HCT116 (cell line): ENCODE measurements around the gene COG1. TPM values are rescaled to one million over a fixed set of nuclear protein-coding genes. Genes with fewer than 3 reads are reported as not detected.

Experiments
- ATAC-seq: fragments of 200-7000 bp; cut with Tn5 transposase; 2 replicates; pipeline ENCODE4 v1.9.1; 2020; ENCODE audit warnings: mild to moderate bottlenecking, moderate library complexity
- BruUV-seq: library from RNA; stranded (reverse); fragments of 400-500 nt; replicated peaks from 2 replicates; lab custom pipeline; 2021; lab: Mats Ljungman, UMichigan
- CTCF ChIA-PET: fragments of 300-600 bp; sonication (Branson Sonifier 250); formaldehyde crosslinking; loops from one replicate; lab custom pipeline; 2021; ENCODE audit warnings: antibody characterized with exemption; lab: Charles Lee
- POLR2A ChIA-PET: fragments of 300-600, 350-600 bp; sonication (Branson Sonifier 250); formaldehyde crosslinking; loops from one replicate; lab custom pipeline; 2021; ENCODE audit warnings: antibody characterized with exemption; lab: Charles Lee
- RAD21 ChIA-PET, 2 experiments: fragments of 300-600 bp; sonication (Branson Sonifier 250); formaldehyde crosslinking; loops; one replicate each; lab custom pipeline; 2023; ENCODE audit warnings: low total read pairs in 2 of 2; ENCODE audit not compliant: uncharacterized antibody in 2 of 2, unreplicated experiment in 2 of 2, low non-redundant PET in 1 of 2; lab: Charles Lee
- DNase-seq: peaks from one replicate; pipeline ENCODE4 v3.0.0-alpha.2; 2010; ENCODE audit warnings: low read depth, low spot score
- H2AFZ ChIP-seq: fragments of 200-600 bp; shearing (Covaris generic), sonication (generic); 2 replicates; pipeline ENCODE4 v1.6.1; 2017; ENCODE audit warnings: low read depth, mixed run types, mixed read lengths, antibody characterized with exemption, low read length; ENCODE audit not compliant: poor library complexity, severe bottlenecking
- H3K27ac ChIP-seq: 2 replicates; pipeline ENCODE4 v1.5.1; 2012; ENCODE audit warnings: low read depth, low read length
- H3K27me3 ChIP-seq: fragments of 200-600 bp; sonication (generic); 2 replicates; pipeline ENCODE4 v1.6.1; 2016; ENCODE audit warnings: mixed run types, low read length, mixed read lengths; ENCODE audit not compliant: insufficient read depth
- H3K36me3 ChIP-seq, 2 experiments: fragments of 200-500 bp in 1 of 2; fragments of 200-600 bp in 1 of 2; sonication (Bioruptor generic) in 1 of 2; sonication (generic) in 1 of 2; 2 replicates each; pipeline versions ENCODE4 v1.5.1 to v1.6.1; 2014 to 2016; ENCODE audit warnings: low read length in 2 of 2, inconsistent platforms in 1 of 2, mixed read lengths in 1 of 2, mixed run types in 1 of 2; ENCODE audit not compliant: insufficient read depth in 2 of 2, control insufficient read depth in 1 of 2
- H3K4me1 ChIP-seq, 2 experiments: fragments of 200-600 bp in 1 of 2; sonication (generic) in 1 of 2; 2 replicates each; pipeline versions ENCODE4 v1.5.1 to v1.6.1; 2012 to 2017; ENCODE audit warnings: low read length in 2 of 2, inconsistent platforms in 1 of 2, mild to moderate bottlenecking in 1 of 2, mixed read lengths in 1 of 2, mixed run types in 1 of 2, moderate library complexity in 1 of 2; ENCODE audit not compliant: insufficient read depth in 2 of 2, control insufficient read depth in 1 of 2
- H3K4me2 ChIP-seq: fragments of 200-600 bp; sonication (generic); 2 replicates; pipeline ENCODE4 v1.6.1; 2017; ENCODE audit warnings: mixed run types, low read length, mixed read lengths
- H3K4me3 ChIP-seq, 2 experiments: fragments of 200-600 bp in 1 of 2; sonication (generic) in 1 of 2; replicated peaks in 1 of 2; 2 replicates each; pipeline ENCODE4 v1.5.1; 2011 to 2016; ENCODE audit warnings: low read length in 2 of 2, control low read depth in 1 of 2, low read depth in 1 of 2, mild to moderate bottlenecking in 1 of 2, mixed read lengths in 1 of 2, mixed run types in 1 of 2
- H3K79me2 ChIP-seq: fragments of 200-600 bp; sonication (generic); 2 replicates; pipeline ENCODE4 v1.6.1; 2017; ENCODE audit warnings: mild to moderate bottlenecking, mixed run types, low read length, moderate library complexity, mixed read lengths; ENCODE audit not compliant: insufficient read depth
- H3K9ac ChIP-seq: fragments of 200-600 bp; sonication (generic); 2 replicates; pipeline ENCODE4 v1.6.1; 2016; ENCODE audit warnings: low read length, mixed read lengths
- H3K9me2 ChIP-seq: fragments of 200-600 bp; sonication (generic), shearing (Covaris generic); 2 replicates; pipeline ENCODE4 v1.6.1; 2017; ENCODE audit warnings: mixed run types, mild to moderate bottlenecking, moderate library complexity; ENCODE audit not compliant: insufficient read depth
- H3K9me3 ChIP-seq, 2 experiments: fragments of 200-500 bp in 1 of 2; fragments of 200-600 bp in 1 of 2; sonication (Bioruptor generic) in 1 of 2; sonication (generic) in 1 of 2; 2 replicates each; pipeline ENCODE4 v1.6.1; 2014 to 2017; ENCODE audit warnings: low read length in 2 of 2, mixed read lengths in 2 of 2, inconsistent platforms in 1 of 2, low read depth in 1 of 2, mild to moderate bottlenecking in 1 of 2, mixed run types in 1 of 2, moderate library complexity in 1 of 2; ENCODE audit not compliant: control insufficient read depth in 1 of 2, insufficient read depth in 1 of 2
- H4K20me1 ChIP-seq: fragments of 200-600 bp; sonication (generic), shearing (Covaris generic); 2 replicates; pipeline ENCODE4 v1.6.1; 2017; ENCODE audit warnings: mixed run types, mild to moderate bottlenecking, moderate library complexity; ENCODE audit not compliant: insufficient read depth
- ATF3 ChIP-seq: IDR thresholded peaks from 2 replicates; pipeline ENCODE4 v1.6.1; 2012
- CBX3 ChIP-seq: IDR thresholded peaks from 2 replicates; pipeline ENCODE4 v1.6.1; 2012; ENCODE audit warnings: low read depth
- CEBPB ChIP-seq: IDR thresholded peaks from 2 replicates; pipeline ENCODE4 v1.6.1; 2012; ENCODE audit warnings: low read depth
- EGR1 ChIP-seq: IDR thresholded peaks from 2 replicates; pipeline ENCODE4 v1.6.1; 2012; ENCODE audit warnings: low read depth
- ELF1 ChIP-seq: IDR thresholded peaks from 2 replicates; pipeline ENCODE4 v1.6.1; 2012; ENCODE audit warnings: low read depth, borderline replicate concordance
- EZH2 ChIP-seq: fragments of 200-600 bp; sonication (generic); IDR thresholded peaks from 2 replicates; pipeline ENCODE4 v1.6.1; 2017; ENCODE audit warnings: antibody characterized with exemption, mixed run types
- EZH2phosphoT487 ChIP-seq: fragments of 200-600 bp; IDR thresholded peaks from 2 replicates; pipeline ENCODE4 v1.6.1; 2018; ENCODE audit warnings: antibody characterized with exemption, borderline replicate concordance
- MAX ChIP-seq: IDR thresholded peaks from 2 replicates; pipeline ENCODE4 v1.6.1; 2012
- POLR2A ChIP-seq: IDR thresholded peaks from 2 replicates; pipeline ENCODE4 v1.7.0; 2011; ENCODE audit warnings: borderline replicate concordance; ENCODE audit not compliant: insufficient read depth, insufficient read length; ENCODE audit errors: extremely low read depth
- POLR2AphosphoS5 ChIP-seq: IDR thresholded peaks from 2 replicates; pipeline ENCODE4 v1.6.1; 2011; ENCODE audit warnings: mild to moderate bottlenecking, low read depth, low read length, moderate library complexity
- SIN3A ChIP-seq: IDR thresholded peaks from 2 replicates; pipeline ENCODE4 v1.6.1; 2012; ENCODE audit warnings: low read depth
- SP1 ChIP-seq: IDR thresholded peaks from 2 replicates; pipeline ENCODE4 v1.6.1; 2012; ENCODE audit warnings: low read depth
- TCF7L2 ChIP-seq: IDR thresholded peaks from 2 replicates; pipeline ENCODE4 v1.7.0; 2011; ENCODE audit warnings: borderline replicate concordance, inconsistent platforms; ENCODE audit not compliant: insufficient read depth, insufficient read length; ENCODE audit errors: extremely low read depth
- YY1 ChIP-seq: IDR thresholded peaks from 2 replicates; pipeline ENCODE4 v1.6.1; 2011; ENCODE audit warnings: low read length, low read depth, moderate library complexity, mild to moderate bottlenecking; ENCODE audit not compliant: insufficient replicate concordance; ENCODE audit errors: extremely low read depth
- ZFX ChIP-seq: fragments of 450-650 bp; IDR thresholded peaks from 2 replicates; pipeline ENCODE4 v1.6.1; 2017
- ZNF274 ChIP-seq: fragments of 200-500 bp; sonication (Bioruptor generic); IDR thresholded peaks from 2 replicates; pipeline ENCODE4 v1.6.1; 2014; ENCODE audit warnings: mild to moderate bottlenecking, low read depth, low read length, inconsistent platforms
- intact Hi-C: fragments of 100-400 bp; cut with micrococcal nuclease; formaldehyde crosslinking; loops from 2 replicates; pipeline ENCODE4 v1.10.0; 2022
- total RNA-seq: library from RNA; stranded (reverse); gene quantifications from one replicate; pipeline ENCODE4 v1.2.1, GENCODE V29; 2021; ENCODE audit not compliant: unreplicated experiment

Gene COG1
- total RNA-seq, 1 experiment from 2014 or later: 44.6 TPM

- DNase-seq (no peak), ATAC-seq (no peak)
- BruUV-seq: no TSS peak
- POLR2A ChIA-PET: no interaction called here
- no peak for TF ChIP-seq ZNF274
- TF ChIP-seq MAX: no peak
- TF ChIP-seq EGR1: no peak
- no peak for TF ChIP-seq SIN3A
- no peak for TF ChIP-seq ELF1
- TF ChIP-seq EZH2phosphoT487: no peak
- TF ChIP-seq YY1: no peak
- no peak for TF ChIP-seq TCF7L2
- TF ChIP-seq POLR2A: no peak
- TF ChIP-seq EZH2: no peak
- no peak for TF ChIP-seq CBX3
- no peak for TF ChIP-seq ATF3
- no peak for TF ChIP-seq SP1
- no peak for TF ChIP-seq CEBPB
- no peak for TF ChIP-seq POLR2AphosphoS5
- no peak for TF ChIP-seq ZFX
- Histone ChIP-seq H3K27ac (no peak overlapping the region), H3K4me3 (no peak overlapping the region), H3K36me3 (peaks cover 14 to 25% of the 10 kb centered on the region in 2 experiments; a peak in 2 of 4 replicates), H4K20me1 (no peaks in the 10 kb centered on the region), H3K9ac (no peak overlapping the region), H3K27me3 (no peaks in the 10 kb centered on the region), H3K4me2 (no peak overlapping the region), H2AFZ (no peak overlapping the region), H3K79me2 (peaks cover 39% of the 10 kb centered on the region), H3K9me2 (no peaks in the 10 kb centered on the region), H3K4me1 (peaks cover 15 to 28% of the 10 kb centered on the region in 2 experiments; a peak in 3 of 4 replicates), H3K9me3 (no peaks in the 10 kb centered on the region)
- CTCF ChIA-PET: no interaction called here
- RAD21 ChIA-PET: interaction anchor here in 1 of 2 experiments (0.6 to 0.7 kb wide), 2 partner anchors 8 to 1103 kb away, joined by 3 to 4 read pairs; no protein-coding TSS in a partner anchor
- intact Hi-C loops: loop anchor here (5.0 kb wide), 1 partner anchor 507 kb away; no protein-coding TSS in a partner anchor
Measured at GRCh38 chr17:73234736-73235135, 41.9 kb downstream of the COG1 start.
